ENCODE measurements around the gene DOCK9.

The DOCK9 gene

GRCh38 chr13:98801626-98802418, 176.0 kb downstream of the DOCK9 start:
- Histone ChIP-seq H3K79me2 (ENCODE audit: insufficient read depth, low read depth) (no peaks in the 10 kb centered on the region), H3K27ac (no peak overlapping the region), H3K4me1 (ENCODE audit: low read depth, poor library complexity, severe bottlenecking) (no peaks in the 10 kb centered on the region), H3K9ac (no peak overlapping the region), H3K4me2 (no peak overlapping the region), H2AFZ (ENCODE audit: low read depth) (no peak overlapping the region), H4K20me1 (ENCODE audit: insufficient read depth) (no peaks in the 10 kb centered on the region), H3K4me3 (IDR thresholded peaks at IDR 0.05; ENCODE audit: insufficient read depth, low read depth, low read length) (no peak overlapping the region), H3K27me3 (ENCODE audit: insufficient read depth, low read depth) (no peaks in the 10 kb centered on the region), H3K36me3 (ENCODE audit: insufficient read depth) (no peaks in the 10 kb centered on the region)
- TF ChIP-seq CTCF (conservative IDR thresholded peaks at IDR 0.05; ENCODE audit: low read depth, low read length): no peak

- no peaks in the 10 kb centered on the region for H3K27me3 ChIP-seq (ENCODE audit: insufficient read depth, low read depth)
- H3K4me3 ChIP-seq (IDR thresholded peaks at IDR 0.05; ENCODE audit: insufficient read depth, low read depth, low read length): no peak overlapping the region
- no peak for TF ChIP-seq CTCF (conservative IDR thresholded peaks at IDR 0.05; ENCODE audit: low read depth, low read length)
- no peak overlapping the region for H3K9ac ChIP-seq
- H3K4me1 ChIP-seq (ENCODE audit: low read depth, poor library complexity, severe bottlenecking): no peaks in the 10 kb centered on the region
- H3K27ac ChIP-seq: no peak overlapping the region
- no peaks in the 10 kb centered on the region for H3K79me2 ChIP-seq (ENCODE audit: insufficient read depth, low read depth)
- no peaks in the 10 kb centered on the region for H3K36me3 ChIP-seq (ENCODE audit: insufficient read depth)
- no peak overlapping the region for H2AFZ ChIP-seq (ENCODE audit: low read depth)
- no peak overlapping the region for H3K4me2 ChIP-seq
- no peaks in the 10 kb centered on the region for H4K20me1 ChIP-seq (ENCODE audit: insufficient read depth)
Observed at GRCh38 chr13:98800078-98800477, 177.8 kb downstream of the DOCK9 start.

GRCh38 chr13:98798849-98799645, 178.8 kb downstream of the DOCK9 start:
- H3K9ac ChIP-seq: no peak overlapping the region
- H2AFZ ChIP-seq (ENCODE audit: low read depth): no peak overlapping the region
- H3K27ac ChIP-seq: no peak overlapping the region
- TF ChIP-seq CTCF (conservative IDR thresholded peaks at IDR 0.05; ENCODE audit: low read depth, low read length): no peak
- H3K36me3 ChIP-seq (ENCODE audit: insufficient read depth): no peaks in the 10 kb centered on the region
- no peaks in the 10 kb centered on the region for H3K4me1 ChIP-seq (ENCODE audit: low read depth, poor library complexity, severe bottlenecking)
- no peaks in the 10 kb centered on the region for H4K20me1 ChIP-seq (ENCODE audit: insufficient read depth)
- H3K4me3 ChIP-seq (IDR thresholded peaks at IDR 0.05; ENCODE audit: insufficient read depth, low read depth, low read length): no peak overlapping the region
- no peaks in the 10 kb centered on the region for H3K79me2 ChIP-seq (ENCODE audit: insufficient read depth, low read depth)
- no peak overlapping the region for H3K4me2 ChIP-seq
- H3K27me3 ChIP-seq (ENCODE audit: insufficient read depth, low read depth): no peaks in the 10 kb centered on the region

- Histone ChIP-seq H3K36me3 (ENCODE audit: insufficient read depth) (no peaks in the 10 kb centered on the region), H3K4me3 (IDR thresholded peaks at IDR 0.05; ENCODE audit: insufficient read depth, low read depth, low read length) (no peak overlapping the region), H3K79me2 (ENCODE audit: insufficient read depth, low read depth) (no peaks in the 10 kb centered on the region), H2AFZ (ENCODE audit: low read depth) (no peak overlapping the region), H4K20me1 (ENCODE audit: insufficient read depth) (no peaks in the 10 kb centered on the region), H3K4me1 (ENCODE audit: low read depth, poor library complexity, severe bottlenecking) (no peaks in the 10 kb centered on the region), H3K4me2 (no peak overlapping the region), H3K27ac (no peak overlapping the region), H3K27me3 (ENCODE audit: insufficient read depth, low read depth) (no peaks in the 10 kb centered on the region), H3K9ac (no peak overlapping the region)
- no peak for TF ChIP-seq CTCF (conservative IDR thresholded peaks at IDR 0.05; ENCODE audit: low read depth, low read length)
Observed at GRCh38 chr13:98797456-98797855, 180.4 kb downstream of the DOCK9 start.
